ENCODE measurements around the gene ENPP6. TPM values are rescaled to one million over a fixed set of nuclear protein-coding genes. Genes with fewer than 3 reads are reported as not detected.

Gene ENPP6
- not detected in 2 replicates for total RNA-seq (2014; rRNA removed; shearing (Covaris generic); ENCODE audit: low replicate concordance)

DNA sequence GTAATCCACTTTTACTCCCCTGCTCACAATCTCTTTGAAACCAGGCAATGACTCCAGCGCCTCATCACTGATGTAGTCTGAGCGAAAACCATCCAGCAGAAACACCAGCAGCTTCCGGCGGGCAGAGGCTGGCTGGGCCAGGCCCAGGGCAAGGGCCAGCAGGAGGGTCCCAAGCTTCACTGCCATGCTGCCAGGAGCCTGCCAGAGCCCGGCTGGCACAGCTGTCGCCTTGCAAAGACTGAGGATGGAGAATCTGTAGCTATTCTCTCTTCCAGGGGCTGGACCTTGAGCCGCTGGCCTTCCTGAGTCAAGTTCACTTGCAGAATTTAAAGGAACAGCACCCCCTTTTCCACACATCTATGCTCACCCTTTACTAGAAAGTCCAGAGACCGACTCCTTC lies at the start of gene ENPP6:
ENPP6 (minus strand) TSS at position 240 of the 400 bp plus-strand sequence; CDS start at position 186, 54 bp downstream.
- DNase-seq: no peak
- Histone ChIP-seq H3K27ac (ENCODE audit: low read length) (no peak within 1 kb of the TSS), H2AFZ (ENCODE audit: low read length) (no peak within 1 kb of the TSS), H3K79me2 (ENCODE audit: low read length) (no peaks in the 10 kb centered on the region), H4K20me1 (ENCODE audit: insufficient read depth, low read depth, low read length) (no peaks in the 10 kb centered on the region), H3K4me2 (ENCODE audit: low read depth, low read length, poor library complexity, severe bottlenecking) (no peak within 1 kb of the TSS), H3K4me1 (ENCODE audit: low read length) (no peaks in the 10 kb centered on the region), H3K9ac (ENCODE audit: low read length) (no peak within 1 kb of the TSS), H3K36me3 (ENCODE audit: insufficient read depth, low read length) (no peaks in the 10 kb centered on the region), H3K9me2 (replicated peaks; ENCODE audit: insufficient read depth, low read length) (no peaks in the 10 kb centered on the region), H3K9me3 (ENCODE audit: low read length) (no peaks in the 10 kb centered on the region), H3K4me3 (ENCODE audit: low read length) (no peak within 1 kb of the TSS), H3K27me3 (ENCODE audit: low read length) (no peaks in the 10 kb centered on the region)

DNA sequence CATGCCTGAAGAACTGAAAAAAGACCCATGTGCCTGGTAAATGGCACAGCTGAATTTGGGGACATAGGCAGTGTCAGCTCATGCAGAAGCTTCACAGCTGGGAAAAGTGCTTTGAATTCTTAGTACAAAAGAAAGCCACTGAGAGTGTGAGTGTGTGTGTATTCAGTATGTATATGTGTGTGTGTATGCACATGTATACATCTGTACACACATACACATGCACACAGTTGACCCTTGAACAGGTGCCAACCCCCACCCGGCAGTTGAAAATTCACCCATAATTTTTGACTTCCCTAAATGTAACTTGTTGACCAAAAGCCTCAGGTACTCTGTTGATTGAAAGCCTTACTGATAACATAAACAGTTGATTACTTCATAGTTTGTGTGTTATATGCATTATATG lies 49.5 kb upstream of the ENPP6 start:
- peaks cover 57% of the 10 kb centered on the region for H3K4me1 ChIP-seq (ENCODE audit: low read length)
- H3K79me2 ChIP-seq (ENCODE audit: low read length): no peaks in the 10 kb centered on the region
- H2AFZ ChIP-seq (ENCODE audit: low read length): 0 out of 2 replicates have a peak overlapping the region, but pooled peaks have one; percentile 3
- H3K4me3 ChIP-seq (ENCODE audit: low read length): peak overlapping the region; percentile 64
- no peaks in the 10 kb centered on the region for H3K9me2 ChIP-seq (replicated peaks; ENCODE audit: insufficient read depth, low read length)
- peak; percentile 48 for DNase-seq
- no peaks in the 10 kb centered on the region for H4K20me1 ChIP-seq (ENCODE audit: insufficient read depth, low read depth, low read length)
- peak overlapping the region; percentile 72 for H3K9ac ChIP-seq (ENCODE audit: low read length)
- peak overlapping the region; percentile 96 for H3K27ac ChIP-seq (ENCODE audit: low read length)
- no peaks in the 10 kb centered on the region for H3K27me3 ChIP-seq (ENCODE audit: low read length)
- H3K4me2 ChIP-seq (ENCODE audit: low read depth, low read length, poor library complexity, severe bottlenecking): peak overlapping the region; percentile 79
- no peaks in the 10 kb centered on the region for H3K9me3 ChIP-seq (ENCODE audit: low read length)
- H3K36me3 ChIP-seq (ENCODE audit: insufficient read depth, low read length): no peaks in the 10 kb centered on the region

DNA sequence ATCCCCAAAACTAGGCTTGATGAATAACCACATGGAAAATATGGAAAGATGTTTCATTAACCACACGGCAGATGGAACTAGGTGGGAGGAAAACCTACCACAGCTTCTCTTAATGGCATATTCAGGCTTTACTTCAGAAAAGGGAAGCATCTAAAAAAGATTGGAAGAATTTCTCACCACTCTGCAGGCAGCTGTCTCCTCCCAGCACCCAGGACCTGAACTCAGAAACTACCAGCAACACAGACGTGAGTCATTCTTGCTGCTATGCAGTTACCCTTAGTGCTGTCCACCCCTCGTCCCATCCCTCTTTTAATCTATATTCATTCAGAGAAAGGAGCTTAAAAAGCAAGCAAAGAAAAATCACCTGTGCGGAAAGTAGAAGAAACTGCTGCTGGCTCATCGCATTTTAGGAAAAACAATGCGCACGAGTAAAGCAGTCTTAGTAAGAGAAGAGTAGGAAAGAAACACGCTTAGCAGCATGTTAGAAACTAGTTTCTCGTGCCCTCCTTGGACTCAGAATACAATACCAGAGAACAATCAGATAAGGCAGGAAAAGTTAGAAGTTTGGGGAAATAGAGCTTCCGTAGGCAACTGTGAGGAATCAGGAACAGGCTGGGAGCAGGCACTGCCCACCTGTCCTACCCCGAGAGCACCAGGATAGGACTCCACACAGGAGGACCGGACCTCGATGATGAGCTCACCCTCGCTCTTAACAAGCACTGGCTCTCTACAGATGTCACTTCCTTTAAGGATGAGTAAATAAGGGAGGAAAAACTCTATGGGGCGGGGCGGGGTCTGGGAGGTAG lies 48.1 kb upstream of the ENPP6 start:
- no peaks in the 10 kb centered on the region for H3K9me3 ChIP-seq (ENCODE audit: low read length)
- H2AFZ ChIP-seq (ENCODE audit: low read length): peak overlapping the region; percentile 56; the same call in 1 of the 2 replicates
- no peaks in the 10 kb centered on the region for H3K79me2 ChIP-seq (ENCODE audit: low read length)
- H3K9ac ChIP-seq (ENCODE audit: low read length): peak overlapping the region; percentile 73
- peak; percentile 61 for DNase-seq
- peak overlapping the region; percentile 96 for H3K27ac ChIP-seq (ENCODE audit: low read length)
- no peaks in the 10 kb centered on the region for H3K27me3 ChIP-seq (ENCODE audit: low read length)
- H3K4me2 ChIP-seq (ENCODE audit: low read depth, low read length, poor library complexity, severe bottlenecking): peak overlapping the region; percentile 85
- no peaks in the 10 kb centered on the region for H3K9me2 ChIP-seq (replicated peaks; ENCODE audit: insufficient read depth, low read length)
- no peaks in the 10 kb centered on the region for H3K36me3 ChIP-seq (ENCODE audit: insufficient read depth, low read length)
- H3K4me1 ChIP-seq (ENCODE audit: low read length): peaks cover 63% of the 10 kb centered on the region
- H3K4me3 ChIP-seq (ENCODE audit: low read length): peak overlapping the region; percentile 70
- H4K20me1 ChIP-seq (ENCODE audit: insufficient read depth, low read depth, low read length): no peaks in the 10 kb centered on the region

DNA sequence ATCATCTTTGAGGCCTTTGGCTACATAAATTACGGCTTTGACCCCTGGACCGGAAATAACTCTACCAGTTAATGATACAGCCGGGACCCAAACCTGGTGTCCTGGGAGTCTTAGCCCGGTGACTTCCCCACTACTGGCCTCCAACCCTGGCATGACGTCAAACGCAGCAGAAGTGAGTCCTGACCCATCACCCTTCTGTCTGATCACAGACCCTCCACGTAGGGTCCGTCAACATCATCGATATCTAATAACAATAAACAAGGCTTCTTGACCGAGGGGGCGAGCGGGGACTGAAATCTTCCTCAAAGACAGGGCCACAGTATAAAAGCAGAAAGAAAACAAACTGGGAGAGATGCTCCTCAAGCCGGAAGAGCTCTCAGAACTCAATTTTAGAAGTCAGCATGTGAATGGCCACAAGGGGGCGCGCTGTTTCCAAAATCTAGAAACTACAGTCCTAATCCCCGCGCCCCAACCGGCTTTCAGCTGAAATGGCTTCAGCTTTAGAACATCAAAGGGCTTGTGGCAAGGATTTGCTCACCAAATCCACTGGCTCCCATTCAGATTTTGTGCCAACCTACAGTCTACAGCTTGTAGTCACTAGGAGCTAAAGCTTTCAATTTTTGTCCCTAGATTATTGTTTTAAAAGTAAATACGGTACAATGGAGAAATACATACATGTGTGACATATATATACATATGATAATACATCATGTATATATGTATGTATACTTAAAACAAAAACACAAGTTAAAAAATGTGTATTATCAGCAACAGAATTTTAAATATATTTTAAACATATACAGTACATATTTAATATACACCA lies 46.4 kb upstream of the ENPP6 start:
- Histone ChIP-seq H3K9me3 (ENCODE audit: low read length) (no peaks in the 10 kb centered on the region), H3K4me1 (ENCODE audit: low read length) (peaks cover 57% of the 10 kb centered on the region), H3K9me2 (replicated peaks; ENCODE audit: insufficient read depth, low read length) (no peaks in the 10 kb centered on the region), H3K4me2 (ENCODE audit: low read depth, low read length, poor library complexity, severe bottlenecking) (peak overlapping the region; percentile 72), H3K4me3 (ENCODE audit: low read length) (peak overlapping the region; percentile 43; the same call in 1 of the 2 replicates), H3K36me3 (ENCODE audit: insufficient read depth, low read length) (no peaks in the 10 kb centered on the region), H3K27me3 (ENCODE audit: low read length) (no peaks in the 10 kb centered on the region), H2AFZ (ENCODE audit: low read length) (0 out of 2 replicates have a peak overlapping the region, but pooled peaks have one; percentile 86), H3K9ac (ENCODE audit: low read length) (peak overlapping the region; percentile 53), H3K79me2 (ENCODE audit: low read length) (no peaks in the 10 kb centered on the region), H4K20me1 (ENCODE audit: insufficient read depth, low read depth, low read length) (no peaks in the 10 kb centered on the region), H3K27ac (ENCODE audit: low read length) (peak overlapping the region; percentile 96)
- DNase-seq: peak; percentile 95

DNA sequence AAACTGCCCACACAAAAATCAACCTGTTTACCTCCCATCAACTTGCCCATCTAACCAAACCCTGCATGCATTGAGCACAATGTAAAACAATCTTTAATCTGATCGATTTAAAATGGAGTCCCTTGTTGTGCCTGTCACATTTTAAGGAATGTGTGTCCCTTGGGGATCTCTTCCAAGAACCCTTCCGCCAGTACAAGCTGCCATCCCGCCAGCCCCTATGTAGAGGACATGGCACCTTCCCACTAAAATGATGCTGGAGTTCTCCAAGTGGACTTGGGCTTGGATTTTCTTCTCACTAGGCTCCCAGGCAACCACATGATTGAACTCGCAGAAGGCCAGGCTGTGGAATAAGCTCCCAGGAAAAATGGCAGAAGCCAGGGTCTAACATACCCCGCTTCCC lies 45.8 kb upstream of the ENPP6 start:
- Histone ChIP-seq H3K27ac (ENCODE audit: low read length) (no peak overlapping the region), H3K4me2 (ENCODE audit: low read depth, low read length, poor library complexity, severe bottlenecking) (peak overlapping the region; percentile 72)

DNA sequence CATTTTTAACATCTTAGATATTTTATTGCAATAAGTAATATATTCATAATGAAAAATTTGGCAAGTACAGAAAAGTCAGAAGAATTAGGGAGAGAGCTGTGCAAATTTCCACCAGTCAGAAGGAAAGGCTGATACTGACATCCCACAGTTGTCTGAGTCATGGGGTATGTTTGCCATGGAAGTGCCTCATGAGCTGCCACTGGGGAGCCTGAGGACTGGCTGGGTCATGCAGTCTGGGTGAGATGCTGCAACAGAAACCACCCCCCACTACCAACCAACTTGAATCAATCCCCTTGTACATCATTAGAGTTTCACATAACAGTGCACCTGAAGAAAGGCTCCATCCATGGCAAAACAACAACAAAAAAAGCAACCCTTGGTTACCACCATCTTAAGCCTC lies 45.2 kb upstream of the ENPP6 start:
- Histone ChIP-seq H3K27me3 (ENCODE audit: low read length) (no peaks in the 10 kb centered on the region), H3K4me1 (ENCODE audit: low read length) (peaks cover 46% of the 10 kb centered on the region), H3K27ac (ENCODE audit: low read length) (no peak overlapping the region), H3K4me2 (ENCODE audit: low read depth, low read length, poor library complexity, severe bottlenecking) (no peak overlapping the region), H3K9ac (ENCODE audit: low read length) (no peak overlapping the region), H4K20me1 (ENCODE audit: insufficient read depth, low read depth, low read length) (no peaks in the 10 kb centered on the region), H3K9me2 (replicated peaks; ENCODE audit: insufficient read depth, low read length) (no peaks in the 10 kb centered on the region), H3K36me3 (ENCODE audit: insufficient read depth, low read length) (no peaks in the 10 kb centered on the region), H3K4me3 (ENCODE audit: low read length) (no peak overlapping the region), H3K79me2 (ENCODE audit: low read length) (no peaks in the 10 kb centered on the region), H3K9me3 (ENCODE audit: low read length) (no peaks in the 10 kb centered on the region), H2AFZ (ENCODE audit: low read length) (no peak overlapping the region)
- no peak for DNase-seq

More for the DNA sequence above, 45.8 kb upstream of the ENPP6 start:
- no peak overlapping the region for H3K4me3 ChIP-seq (ENCODE audit: low read length)
- peaks cover 51% of the 10 kb centered on the region for H3K4me1 ChIP-seq (ENCODE audit: low read length)
- H3K9me3 ChIP-seq (ENCODE audit: low read length): no peaks in the 10 kb centered on the region
- H3K36me3 ChIP-seq (ENCODE audit: insufficient read depth, low read length): no peaks in the 10 kb centered on the region
- 0 out of 2 replicates have a peak overlapping the region, but pooled peaks have one; percentile 86 for H2AFZ ChIP-seq (ENCODE audit: low read length)
- 0 out of 2 replicates have a peak overlapping the region, but pooled peaks have one; percentile 53 for H3K9ac ChIP-seq (ENCODE audit: low read length)
- H3K79me2 ChIP-seq (ENCODE audit: low read length): no peaks in the 10 kb centered on the region
- H4K20me1 ChIP-seq (ENCODE audit: insufficient read depth, low read depth, low read length): no peaks in the 10 kb centered on the region
- no peak for DNase-seq
- no peaks in the 10 kb centered on the region for H3K9me2 ChIP-seq (replicated peaks; ENCODE audit: insufficient read depth, low read length)
- no peaks in the 10 kb centered on the region for H3K27me3 ChIP-seq (ENCODE audit: low read length)

DNA sequence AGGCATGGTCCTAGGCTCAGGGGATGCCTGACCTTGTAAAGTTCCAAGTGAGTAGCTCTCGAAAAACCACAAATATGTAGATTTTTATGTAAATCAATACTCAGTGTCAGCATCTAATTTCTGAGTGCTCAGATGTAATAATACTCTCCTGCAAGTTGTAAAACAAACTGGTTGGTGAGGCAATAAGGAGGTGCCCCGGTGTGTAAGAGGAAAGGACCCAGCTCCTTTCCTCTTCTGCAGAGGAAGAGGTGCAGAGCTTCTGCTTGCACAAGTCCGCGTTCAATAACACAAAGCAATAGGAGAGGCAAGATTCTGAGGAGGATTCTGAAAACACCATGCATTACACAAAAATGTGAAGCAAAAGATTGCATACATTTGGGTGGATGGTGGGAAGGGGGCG lies 43.6 kb upstream of the ENPP6 start:
- no peak overlapping the region for H3K9ac ChIP-seq (ENCODE audit: low read length)
- DNase-seq: peak; percentile 52
- no peaks in the 10 kb centered on the region for H3K27me3 ChIP-seq (ENCODE audit: low read length)

DNA sequence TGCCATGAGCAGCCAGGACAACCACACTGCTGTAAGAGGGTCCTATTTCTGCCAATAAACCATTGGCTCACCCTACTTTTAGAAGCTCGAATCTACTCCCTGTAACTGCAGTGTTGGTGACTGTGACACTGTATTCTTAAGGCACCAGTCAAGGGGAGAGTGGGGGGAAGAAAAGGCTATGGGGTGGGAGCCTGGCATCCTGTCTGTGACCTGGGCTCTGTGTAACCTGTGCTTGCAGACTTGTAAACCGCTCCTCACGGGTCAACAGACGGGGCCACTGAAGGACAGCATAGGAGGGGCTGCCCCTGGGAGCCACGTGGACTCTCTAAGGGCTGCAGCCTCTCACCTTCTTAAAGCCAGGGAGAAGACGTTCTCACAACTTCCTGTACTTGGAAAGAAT lies 42.2 kb upstream of the ENPP6 start:
- Histone ChIP-seq H3K79me2 (ENCODE audit: low read length) (no peaks in the 10 kb centered on the region), H3K27me3 (ENCODE audit: low read length) (no peaks in the 10 kb centered on the region), H3K4me2 (ENCODE audit: low read depth, low read length, poor library complexity, severe bottlenecking) (no peak overlapping the region), H3K27ac (ENCODE audit: low read length) (no peak overlapping the region), H3K9me2 (replicated peaks; ENCODE audit: insufficient read depth, low read length) (no peaks in the 10 kb centered on the region), H2AFZ (ENCODE audit: low read length) (no peak overlapping the region), H3K9me3 (ENCODE audit: low read length) (no peaks in the 10 kb centered on the region), H3K4me3 (ENCODE audit: low read length) (no peak overlapping the region), H4K20me1 (ENCODE audit: insufficient read depth, low read depth, low read length) (no peaks in the 10 kb centered on the region), H3K9ac (ENCODE audit: low read length) (no peak overlapping the region), H3K4me1 (ENCODE audit: low read length) (peaks cover 15% of the 10 kb centered on the region), H3K36me3 (ENCODE audit: insufficient read depth, low read length) (no peaks in the 10 kb centered on the region)
- DNase-seq: no peak

More for the DNA sequence above, 43.6 kb upstream of the ENPP6 start:
- Histone ChIP-seq H3K79me2 (ENCODE audit: low read length) (no peaks in the 10 kb centered on the region), H3K9me2 (replicated peaks; ENCODE audit: insufficient read depth, low read length) (no peaks in the 10 kb centered on the region), H3K36me3 (ENCODE audit: insufficient read depth, low read length) (no peaks in the 10 kb centered on the region), H4K20me1 (ENCODE audit: insufficient read depth, low read depth, low read length) (no peaks in the 10 kb centered on the region), H3K4me1 (ENCODE audit: low read length) (peaks cover 29% of the 10 kb centered on the region), H3K4me2 (ENCODE audit: low read depth, low read length, poor library complexity, severe bottlenecking) (no peak overlapping the region), H3K9me3 (ENCODE audit: low read length) (no peaks in the 10 kb centered on the region), H2AFZ (ENCODE audit: low read length) (no peak overlapping the region), H3K27ac (ENCODE audit: low read length) (no peak overlapping the region), H3K4me3 (ENCODE audit: low read length) (no peak overlapping the region)
